Activated T-cell treated with anti-CD3 and anti-CD28 coated beads, Interleukin-2, amount 50 U/mL, for 24 hours (primary cell): ENCODE results near the gene LILRB2.
"Not testable (repeated sequence)": the region's sequence is repeated elsewhere in the genome, so short reads cannot be mapped to it uniquely, and the experiment has no call there.

Experiments used
- DNase-seq: peaks from one replicate; pipeline ENCODE4 v3.0.0-alpha.2; 2020
- H3K27ac Mint-ChIP-seq: 2 replicates; pipeline ENCODE4 v1.8.0; 2020; ENCODE audit warnings: mild to moderate bottlenecking, mixed read lengths
- H3K27me3 Mint-ChIP-seq: 2 replicates; pipeline ENCODE4 v1.8.0; 2020; ENCODE audit warnings: mixed read lengths
- H3K36me3 Mint-ChIP-seq: 2 replicates; pipeline ENCODE4 v1.8.0; 2020; ENCODE audit warnings: low read depth, mixed read lengths
- H3K4me1 Mint-ChIP-seq: 2 replicates; pipeline ENCODE4 v1.8.0; 2020; ENCODE audit warnings: low read depth, mixed read lengths
- H3K4me3 Mint-ChIP-seq: 2 replicates; pipeline ENCODE4 v1.8.0; 2020; ENCODE audit warnings: mild to moderate bottlenecking, moderate library complexity, mixed read lengths
- H3K9me3 Mint-ChIP-seq: 2 replicates; pipeline ENCODE4 v1.8.0; 2020; ENCODE audit warnings: mixed read lengths

Gene LILRB2

GRCh38 chr19:54287456-54287855 lies 6.5 kb upstream of the LILRB2 start:
- Mint-ChIP-seq H3K4me3 (no peak overlapping the region), H3K27me3 (peaks cover 22% of the 10 kb centered on the region), H3K4me1 (no peaks in the 10 kb centered on the region), H3K9me3 (no peaks in the 10 kb centered on the region), H3K27ac (no peak overlapping the region), H3K36me3 (no peaks in the 10 kb centered on the region)
- no peak for DNase-seq

- H3K4me1 Mint-ChIP-seq, DNase-seq, H3K4me3 Mint-ChIP-seq, H3K9me3 Mint-ChIP-seq, H3K36me3 Mint-ChIP-seq, H3K27ac Mint-ChIP-seq: not testable (repeated sequence)
- peaks cover 34% of the 10 kb centered on the region for H3K27me3 Mint-ChIP-seq
These were observed 5.4 kb upstream of the LILRB2 start for GRCh38 chr19:54286283-54286682.

- not testable (repeated sequence) for H3K36me3 Mint-ChIP-seq, H3K4me1 Mint-ChIP-seq, DNase-seq, H3K4me3 Mint-ChIP-seq, H3K9me3 Mint-ChIP-seq, H3K27ac Mint-ChIP-seq
- H3K27me3 Mint-ChIP-seq: peaks cover 38% of the 10 kb centered on the region
These were observed 4.6 kb upstream of the LILRB2 start for GRCh38 chr19:54285427-54286056.

GRCh38 chr19:54282686-54283470 lies 2.0 kb upstream of the LILRB2 start:
- no peak overlapping the region for H3K27ac Mint-ChIP-seq
- H3K27me3 Mint-ChIP-seq: peaks cover 53% of the 10 kb centered on the region
- no peaks in the 10 kb centered on the region for H3K4me1 Mint-ChIP-seq
- no peaks in the 10 kb centered on the region for H3K9me3 Mint-ChIP-seq
- H3K36me3 Mint-ChIP-seq: no peaks in the 10 kb centered on the region
- DNase-seq: no peak
- no peak overlapping the region for H3K4me3 Mint-ChIP-seq

- H3K4me1 Mint-ChIP-seq, H3K4me3 Mint-ChIP-seq, H3K27ac Mint-ChIP-seq, DNase-seq, H3K9me3 Mint-ChIP-seq, H3K36me3 Mint-ChIP-seq: not testable (repeated sequence)
- peaks cover 58% of the 10 kb centered on the region for H3K27me3 Mint-ChIP-seq
These were observed 792 bp upstream of the LILRB2 start for GRCh38 chr19:54281729-54282075.

- H3K27ac Mint-ChIP-seq, H3K36me3 Mint-ChIP-seq, H3K4me1 Mint-ChIP-seq, H3K4me3 Mint-ChIP-seq, H3K9me3 Mint-ChIP-seq, DNase-seq: not testable (repeated sequence)
- H3K27me3 Mint-ChIP-seq: peaks cover 69% of the 10 kb centered on the region
These were observed 469 bp downstream of the LILRB2 start for GRCh38 chr19:54280441-54280840.

- peaks cover 72% of the 10 kb centered on the region for H3K27me3 Mint-ChIP-seq
These were observed 885 bp downstream of the LILRB2 start for GRCh38 chr19:54280025-54280424.

GRCh38 chr19:54279406-54279962 lies 1.4 kb downstream of the LILRB2 start:
- no peaks in the 10 kb centered on the region for H3K4me1 Mint-ChIP-seq
- H3K27ac Mint-ChIP-seq: no peak overlapping the region
- peaks cover 70% of the 10 kb centered on the region for H3K27me3 Mint-ChIP-seq
- H3K9me3 Mint-ChIP-seq: no peaks in the 10 kb centered on the region
- H3K36me3 Mint-ChIP-seq: no peaks in the 10 kb centered on the region
- no peak for DNase-seq
- no peak overlapping the region for H3K4me3 Mint-ChIP-seq

More at GRCh38 chr19:54280025-54280424, 885 bp downstream of the LILRB2 start:
- not testable (repeated sequence) for H3K4me3 Mint-ChIP-seq, H3K27ac Mint-ChIP-seq, DNase-seq, H3K4me1 Mint-ChIP-seq, H3K9me3 Mint-ChIP-seq, H3K36me3 Mint-ChIP-seq

- DNase-seq, H3K27ac Mint-ChIP-seq, H3K9me3 Mint-ChIP-seq, H3K36me3 Mint-ChIP-seq, H3K4me3 Mint-ChIP-seq, H3K4me1 Mint-ChIP-seq: not testable (repeated sequence)
- H3K27me3 Mint-ChIP-seq: peaks cover 74% of the 10 kb centered on the region
These were observed 2.2 kb downstream of the LILRB2 start for GRCh38 chr19:54278571-54279195.

GRCh38 chr19:54278056-54278455 lies 2.9 kb downstream of the LILRB2 start:
- H3K9me3 Mint-ChIP-seq, H3K4me3 Mint-ChIP-seq, H3K36me3 Mint-ChIP-seq, H3K4me1 Mint-ChIP-seq, DNase-seq, H3K27ac Mint-ChIP-seq: not testable (repeated sequence)
- H3K27me3 Mint-ChIP-seq: peaks cover 76% of the 10 kb centered on the region

- H3K27me3 Mint-ChIP-seq: peaks cover 76% of the 10 kb centered on the region
These were observed 3.7 kb downstream of the LILRB2 start for GRCh38 chr19:54277111-54277615.

GRCh38 chr19:54275951-54276350 lies 5.0 kb downstream of the LILRB2 start:
- Mint-ChIP-seq H3K27ac (no peak overlapping the region), H3K4me3 (no peak overlapping the region), H3K36me3 (no peaks in the 10 kb centered on the region)

More at GRCh38 chr19:54277111-54277615, 3.7 kb downstream of the LILRB2 start:
- H3K36me3 Mint-ChIP-seq, H3K4me1 Mint-ChIP-seq, H3K9me3 Mint-ChIP-seq, H3K4me3 Mint-ChIP-seq, DNase-seq, H3K27ac Mint-ChIP-seq: not testable (repeated sequence)

GRCh38 chr19:54274516-54274915 lies 6.4 kb downstream of the LILRB2 start:
- not testable (repeated sequence) for H3K4me1 Mint-ChIP-seq, H3K4me3 Mint-ChIP-seq, H3K36me3 Mint-ChIP-seq, DNase-seq, H3K9me3 Mint-ChIP-seq, H3K27ac Mint-ChIP-seq
- H3K27me3 Mint-ChIP-seq: peaks cover 69% of the 10 kb centered on the region

More at GRCh38 chr19:54275951-54276350, 5.0 kb downstream of the LILRB2 start:
- DNase-seq: no peak
- no peaks in the 10 kb centered on the region for H3K9me3 Mint-ChIP-seq
- peaks cover 75% of the 10 kb centered on the region for H3K27me3 Mint-ChIP-seq
- H3K4me1 Mint-ChIP-seq: peaks cover 7% of the 10 kb centered on the region

- H3K4me3 Mint-ChIP-seq: no peak overlapping the region
- peaks cover 7% of the 10 kb centered on the region for H3K4me1 Mint-ChIP-seq
- peaks cover 62% of the 10 kb centered on the region for H3K27me3 Mint-ChIP-seq
These were observed 7.1 kb downstream of the LILRB2 start for GRCh38 chr19:54273821-54274220.

GRCh38 chr19:54272181-54272580 lies 8.7 kb downstream of the LILRB2 start:
- H3K4me1 Mint-ChIP-seq, H3K9me3 Mint-ChIP-seq, H3K4me3 Mint-ChIP-seq, H3K27ac Mint-ChIP-seq, DNase-seq, H3K36me3 Mint-ChIP-seq: not testable (repeated sequence)
- peaks cover 61% of the 10 kb centered on the region for H3K27me3 Mint-ChIP-seq

More at GRCh38 chr19:54273821-54274220, 7.1 kb downstream of the LILRB2 start:
- H3K9me3 Mint-ChIP-seq: no peaks in the 10 kb centered on the region
- H3K27ac Mint-ChIP-seq: peak overlapping the region; percentile 44
- no peaks in the 10 kb centered on the region for H3K36me3 Mint-ChIP-seq
- DNase-seq: no peak
